ENCODE data around the gene CDKL1.
"Not testable (repeated sequence)": the region's sequence is repeated elsewhere in the genome, so short reads cannot be mapped to it uniquely, and the experiment has no call there.

CDKL1 gene

GRCh38 chr14:50357753-50358395 lies 38.8 kb downstream of the CDKL1 start:
- no peak for DNase-seq (ENCODE audit: low read depth in 2 of 2, low spot score in 1 of 2)

GRCh38 chr14:50357124-50357523 lies 39.6 kb downstream of the CDKL1 start:
- DNase-seq (ENCODE audit: low read depth in 2 of 2, low spot score in 1 of 2) = no peak

GRCh38 chr14:50356283-50356682 lies 40.4 kb downstream of the CDKL1 start:
- DNase-seq (ENCODE audit: low read depth in 2 of 2, low spot score in 1 of 2) = not testable (repeated sequence)

- no peak for DNase-seq (ENCODE audit: low read depth in 2 of 2, low spot score in 1 of 2)
Observed at GRCh38 chr14:50355692-50356091, 41.0 kb downstream of the CDKL1 start.

- DNase-seq (ENCODE audit: low read depth in 2 of 2, low spot score in 1 of 2) = no peak
Observed at GRCh38 chr14:50354527-50354926, 42.2 kb downstream of the CDKL1 start.

- DNase-seq (ENCODE audit: low read depth in 2 of 2, low spot score in 1 of 2) = no peak
Observed at GRCh38 chr14:50353126-50353525, 43.6 kb downstream of the CDKL1 start.

GRCh38 chr14:50352584-50352983 lies 44.1 kb downstream of the CDKL1 start:
- no peak for DNase-seq (ENCODE audit: low read depth in 2 of 2, low spot score in 1 of 2)

- DNase-seq (ENCODE audit: low read depth in 2 of 2, low spot score in 1 of 2) = no peak
Observed at GRCh38 chr14:50350975-50351374, 45.7 kb downstream of the CDKL1 start.

GRCh38 chr14:50348933-50349332 lies 47.7 kb downstream of the CDKL1 start:
- no peak for DNase-seq (ENCODE audit: low read depth in 2 of 2, low spot score in 1 of 2)

- DNase-seq (ENCODE audit: low read depth in 2 of 2, low spot score in 1 of 2) = no peak
Observed at GRCh38 chr14:50347521-50347920, 49.2 kb downstream of the CDKL1 start.

- no peak for DNase-seq (ENCODE audit: low read depth in 2 of 2, low spot score in 1 of 2)
Observed at GRCh38 chr14:50345846-50346422, 50.7 kb downstream of the CDKL1 start.

- DNase-seq (ENCODE audit: low read depth in 2 of 2, low spot score in 1 of 2) = no peak
Observed at GRCh38 chr14:50344876-50345563, 51.7 kb downstream of the CDKL1 start.

GRCh38 chr14:50344116-50344775 lies 52.4 kb downstream of the CDKL1 start:
- no peak for DNase-seq (ENCODE audit: low read depth in 2 of 2, low spot score in 1 of 2)

GRCh38 chr14:50343434-50343833 lies 53.2 kb downstream of the CDKL1 start:
- no peak for DNase-seq (ENCODE audit: low read depth in 2 of 2, low spot score in 1 of 2)

- DNase-seq (ENCODE audit: low read depth in 2 of 2, low spot score in 1 of 2) = no peak
Observed at GRCh38 chr14:50342221-50343078, 54.2 kb downstream of the CDKL1 start.

GRCh38 chr14:50340963-50341362 lies 55.7 kb downstream of the CDKL1 start:
- no peak for DNase-seq (ENCODE audit: low read depth in 2 of 2, low spot score in 1 of 2)

GRCh38 chr14:50340045-50340444 lies 56.6 kb downstream of the CDKL1 start:
- DNase-seq (ENCODE audit: low read depth in 2 of 2, low spot score in 1 of 2) = no peak

GRCh38 chr14:50339178-50339804 lies 57.4 kb downstream of the CDKL1 start:
- DNase-seq (ENCODE audit: low read depth in 2 of 2, low spot score in 1 of 2) = no peak

- DNase-seq (ENCODE audit: low read depth in 2 of 2, low spot score in 1 of 2) = no peak
Observed at GRCh38 chr14:50338587-50338986, 58.1 kb downstream of the CDKL1 start.

- DNase-seq (ENCODE audit: low read depth in 2 of 2, low spot score in 1 of 2) = no peak
Observed at GRCh38 chr14:50335989-50336824, 60.5 kb downstream of the CDKL1 start.
